GM21381 (cell line): ENCODE results near the gene SERINC5.

Experiments
- ATAC-seq: cut with Tn5 transposase; IDR thresholded peaks from one replicate; pipeline ENCODE4 v1.9.1; 2021; ENCODE audit warnings: mild to moderate bottlenecking, moderate library complexity; ENCODE audit not compliant: unreplicated experiment

The SERINC5 gene

DNA sequence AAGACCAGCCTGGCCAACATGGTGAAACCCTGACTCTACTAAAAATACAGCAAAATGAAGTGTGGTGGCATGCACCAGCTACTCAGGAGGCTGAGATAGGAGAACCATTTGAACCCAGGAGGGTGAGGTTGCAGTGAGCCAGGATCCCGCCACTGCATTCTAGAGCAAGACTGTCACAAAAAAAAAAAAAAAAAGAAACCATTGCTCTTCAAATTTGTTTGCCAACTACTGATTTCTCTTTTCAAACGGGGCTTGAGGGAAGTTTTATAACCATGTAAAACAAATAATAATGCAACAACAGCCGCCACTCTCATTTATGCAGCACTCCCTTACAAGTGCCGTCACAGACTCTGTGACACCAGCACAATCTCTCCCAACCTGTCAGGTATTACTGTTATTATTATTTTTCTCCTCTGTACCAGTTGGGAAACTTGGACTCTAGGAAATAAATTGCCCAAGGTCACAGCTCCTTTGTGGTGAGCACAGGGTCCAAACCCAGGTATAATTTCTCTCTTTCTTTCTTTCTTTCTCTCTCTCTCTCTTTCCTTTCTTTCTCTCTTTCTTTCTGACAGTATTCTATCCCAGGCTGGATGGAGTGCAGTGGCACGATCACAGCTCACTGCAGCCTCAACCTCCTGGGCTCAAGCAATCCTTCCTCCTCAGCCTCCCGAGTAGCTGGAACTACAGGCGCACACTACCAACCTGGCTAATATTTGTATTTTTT, 25.4 kb downstream of the SERINC5 start:
- no peak for ATAC-seq

GRCh38 chr5:80229902-80230255, 26.0 kb downstream of the SERINC5 start:
- ATAC-seq = no peak

DNA sequence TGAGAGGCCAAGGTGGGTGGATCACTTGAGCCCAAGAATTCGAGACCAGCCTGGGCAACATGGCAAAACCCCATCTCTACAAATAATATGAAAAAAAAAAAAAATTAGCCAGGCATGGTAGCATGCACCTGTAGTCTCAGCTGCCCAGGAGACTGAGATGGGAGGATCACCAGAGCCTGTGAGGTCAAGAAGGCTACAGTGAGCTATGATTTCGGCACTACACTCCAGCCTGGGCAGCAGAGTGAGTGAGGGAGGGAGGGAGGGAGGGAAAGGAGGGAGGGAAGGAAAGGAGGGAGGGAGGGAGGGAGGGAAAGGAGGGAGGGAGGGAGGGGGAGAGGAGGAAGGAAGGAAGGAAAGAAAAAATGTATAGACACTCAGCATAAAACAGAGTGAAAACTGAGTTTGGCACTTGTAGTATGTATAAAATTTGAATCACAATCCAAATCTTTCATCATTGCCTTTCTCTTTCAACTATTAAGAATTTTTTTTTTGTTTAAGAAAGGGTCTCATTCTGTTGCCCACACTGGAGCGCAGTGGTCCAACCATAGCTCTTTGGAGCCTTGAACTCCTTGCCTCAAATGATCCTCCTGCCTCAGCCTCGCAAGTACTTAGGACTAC, 27.8 kb downstream of the SERINC5 start:
- ATAC-seq = no peak

DNA sequence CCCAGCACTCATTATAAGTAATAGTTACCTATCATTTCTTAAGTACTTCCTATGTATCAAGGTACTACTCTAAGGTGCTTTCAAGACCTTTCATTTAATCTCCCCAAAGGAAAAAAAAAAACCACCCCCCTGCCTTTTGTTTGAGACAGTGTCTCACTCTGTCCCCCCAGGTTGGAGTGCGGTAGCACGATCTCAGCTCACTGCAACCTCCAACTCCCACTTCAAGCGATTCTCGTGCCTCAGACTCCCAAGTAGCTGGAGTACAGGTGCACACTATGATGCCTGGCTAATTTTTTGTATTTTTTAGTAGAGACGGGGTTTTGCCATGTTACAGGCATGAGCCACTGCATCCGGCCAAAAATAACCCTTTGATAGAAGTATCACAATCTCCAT, 29.9 kb downstream of the SERINC5 start:
- ATAC-seq = no peak

- ATAC-seq = no peak
Observed at GRCh38 chr5:80225189-80225933, 30.5 kb downstream of the SERINC5 start.

DNA sequence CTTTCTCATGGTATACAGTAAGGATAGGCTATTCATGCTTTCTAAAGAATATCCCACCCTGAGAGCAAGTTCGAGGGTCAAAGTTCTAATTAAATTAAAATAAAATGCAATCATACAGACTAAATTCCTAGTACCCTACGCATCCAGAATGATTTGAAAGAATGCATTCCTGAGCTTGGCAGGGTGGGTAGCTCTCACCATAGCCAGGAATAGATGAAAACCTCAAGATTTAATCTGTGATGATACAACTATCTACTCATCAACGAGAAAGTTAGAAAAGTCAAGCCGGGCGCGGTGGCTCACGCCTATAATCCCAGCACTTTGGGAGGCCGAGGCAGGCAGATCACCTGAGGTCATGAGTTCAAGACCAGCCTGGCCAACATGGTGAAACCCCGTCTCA, 32.3 kb downstream of the SERINC5 start:
- no peak for ATAC-seq

- ATAC-seq = no peak
Observed at GRCh38 chr5:80220245-80220897, 35.5 kb downstream of the SERINC5 start.

DNA sequence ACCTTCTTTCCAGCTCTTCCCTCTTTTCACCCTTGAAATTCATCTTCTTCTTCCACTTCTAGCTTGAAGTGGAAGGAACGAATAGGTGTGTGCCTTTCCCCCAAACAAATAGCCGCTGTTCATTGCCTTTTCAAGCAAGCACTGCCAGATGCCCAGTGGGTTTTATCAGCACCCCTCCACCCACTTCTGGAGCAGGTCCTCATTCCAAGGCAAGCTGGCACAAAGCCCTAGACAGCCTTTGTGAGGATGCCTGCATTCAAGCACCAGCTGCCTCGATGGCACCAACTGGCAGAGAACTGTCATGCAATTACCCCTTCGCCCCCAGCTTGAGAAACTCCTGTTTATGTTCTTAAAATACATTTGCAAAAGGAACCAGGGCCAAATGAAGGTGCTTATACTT, 36.5 kb downstream of the SERINC5 start:
- ATAC-seq = no peak

GRCh38 chr5:80217667-80218066, 38.2 kb downstream of the SERINC5 start:
- no peak for ATAC-seq

- ATAC-seq = no peak
Observed at GRCh38 chr5:80216753-80217596, 38.9 kb downstream of the SERINC5 start.

DNA sequence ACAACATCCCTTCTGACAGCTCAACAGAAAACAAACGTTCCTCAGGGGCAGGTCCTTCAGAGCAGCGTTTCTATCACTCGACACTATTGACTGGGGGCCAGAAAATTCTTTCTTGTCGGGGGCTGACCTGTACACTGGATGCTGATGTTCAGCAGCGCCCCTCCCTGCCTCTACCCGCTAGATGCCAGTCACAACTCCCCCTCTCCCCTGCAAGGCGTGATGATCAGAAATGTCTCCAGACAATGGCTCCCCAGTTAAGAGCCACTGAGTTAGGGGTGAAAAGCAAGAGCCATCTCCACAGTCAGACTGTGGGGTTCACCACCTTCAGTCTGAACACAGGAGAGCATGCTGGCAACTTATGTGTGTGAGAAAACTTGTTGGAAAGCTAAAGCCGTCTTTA, 39.8 kb downstream of the SERINC5 start:
- no peak for ATAC-seq

DNA sequence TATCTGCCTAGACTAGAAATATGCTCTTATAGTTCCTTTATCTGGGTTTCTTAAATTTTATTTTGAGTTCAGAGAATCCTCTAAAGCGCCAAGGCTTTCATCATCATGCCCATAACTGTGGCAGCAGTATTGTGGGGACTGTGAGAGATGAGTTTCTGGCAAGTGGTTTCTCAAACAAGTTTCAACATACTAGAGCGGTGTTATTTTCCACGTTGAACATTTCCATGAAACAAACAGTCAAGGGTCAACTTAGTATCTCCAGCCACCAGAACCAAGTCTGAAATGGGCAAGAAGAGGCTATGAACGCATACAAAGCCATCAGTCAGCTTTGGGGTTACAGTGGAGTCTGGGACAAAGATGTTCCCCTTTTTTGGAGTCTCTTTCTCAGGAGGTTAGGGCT, 40.3 kb downstream of the SERINC5 start:
- no peak for ATAC-seq

GRCh38 chr5:80213466-80213865, 42.4 kb downstream of the SERINC5 start:
- no peak for ATAC-seq

- ATAC-seq = no peak
Observed at GRCh38 chr5:80212171-80212667, 43.6 kb downstream of the SERINC5 start.

DNA sequence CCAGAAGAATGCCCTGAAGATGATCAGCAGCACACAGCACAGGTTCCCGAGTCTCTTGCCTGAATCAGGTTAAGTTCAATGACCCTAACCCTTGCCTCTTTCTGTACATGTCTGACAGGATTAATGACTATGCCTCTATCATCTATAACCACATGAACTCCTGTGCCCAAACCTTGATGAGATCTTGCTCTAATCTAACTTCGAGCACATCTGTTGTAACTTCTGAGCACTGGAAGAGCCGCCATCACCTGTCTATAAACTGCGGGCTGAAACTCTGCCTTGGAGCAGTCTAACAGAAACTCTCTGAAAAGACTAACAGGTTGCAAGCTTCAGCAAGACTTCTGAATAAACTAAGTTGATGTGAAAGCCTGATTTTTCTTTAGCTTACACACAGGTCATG, 44.5 kb downstream of the SERINC5 start:
- no peak for ATAC-seq

GRCh38 chr5:80210014-80210413, 45.8 kb downstream of the SERINC5 start:
- no peak for ATAC-seq

- ATAC-seq = no peak
Observed at GRCh38 chr5:80208381-80208780, 47.5 kb downstream of the SERINC5 start.

GRCh38 chr5:80207832-80208231, 48.0 kb downstream of the SERINC5 start:
- ATAC-seq = no peak

DNA sequence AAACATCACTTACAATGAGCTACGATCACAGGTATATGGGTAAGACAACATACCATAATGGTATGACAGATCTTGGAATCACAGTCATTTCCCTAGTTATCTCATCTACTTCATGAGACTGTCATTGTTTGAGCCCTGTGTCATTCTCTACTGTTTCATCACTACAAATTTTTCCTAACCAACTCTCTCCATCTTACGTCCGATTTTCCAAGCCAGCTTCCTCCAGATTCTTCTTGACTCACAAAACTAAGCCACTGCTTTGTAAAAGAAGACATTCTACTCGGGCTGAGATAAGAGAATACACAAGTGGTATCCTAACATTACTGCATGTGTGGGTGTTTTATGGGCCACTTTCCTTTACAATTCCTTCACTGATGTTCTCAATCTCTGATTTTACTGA, 49.6 kb downstream of the SERINC5 start:
- ATAC-seq = no peak

GRCh38 chr5:80205846-80206245, 50.0 kb downstream of the SERINC5 start:
- ATAC-seq = no peak
